IMR-90 (cell line): ENCODE results near the gene KCNQ1. TPM values are rescaled to one million over a fixed set of nuclear protein-coding genes. Genes with fewer than 3 reads are reported as not detected.

ENCODE experiments used
- ATAC-seq: fragments of 200-7000 bp; cut with Tn5 transposase; 2 replicates; pipeline ENCODE4 v1.9.1; 2020; ENCODE audit warnings: low read depth, mild to moderate bottlenecking, moderate library complexity
- BruUV-seq: library from RNA; stranded (reverse); fragments of 400-500 nt; replicated peaks from 2 replicates; lab custom pipeline; 2021; lab: Mats Ljungman, UMichigan
- CTCF ChIA-PET: fragments of 300-600 bp; formaldehyde crosslinking; extraction: SDS; loops from one replicate; lab custom pipeline; 2021; ENCODE audit warnings: antibody characterized with exemption; lab: Yijun Ruan, JAX
- POLR2A ChIA-PET: fragments of 300-600 bp; sonication (Branson Sonifier 250); formaldehyde crosslinking; loops from one replicate; lab custom pipeline; 2022; ENCODE audit warnings: antibody characterized with exemption; ENCODE audit not compliant: unreplicated experiment; lab: Charles Lee
- DNase-seq: peaks from one replicate; pipeline ENCODE4 v3.0.0; 2013
- H2AFZ ChIP-seq: replicated peaks from 2 replicates; pipeline ENCODE3; 2013; ENCODE audit warnings: low read length, mild to moderate bottlenecking; ENCODE audit not compliant: poor library complexity
- H2AK5ac ChIP-seq: 2 replicates; pipeline ENCODE4 v1.6.1; 2013; ENCODE audit warnings: low read depth, low read length, inconsistent platforms
- H2AK9ac ChIP-seq: replicated peaks from 2 replicates; pipeline ENCODE3; 2013; ENCODE audit warnings: mild to moderate bottlenecking, low read depth, low read length, moderate library complexity; ENCODE audit not compliant: poor library complexity
- H2BK120ac ChIP-seq: 2 replicates; pipeline ENCODE4 v1.6.1; 2013; ENCODE audit warnings: low read depth, low read length, inconsistent platforms
- H2BK15ac ChIP-seq: 3 replicates; pipeline ENCODE4 v1.6.1; 2013; ENCODE audit warnings: low read depth, low read length, inconsistent platforms
- H2BK20ac ChIP-seq: 2 replicates; pipeline ENCODE4 v1.6.1; 2013; ENCODE audit warnings: low read depth, mild to moderate bottlenecking, inconsistent platforms, low read length, moderate library complexity
- H2BK5ac ChIP-seq: 2 replicates; pipeline ENCODE4 v1.6.1; 2013; ENCODE audit warnings: mild to moderate bottlenecking, low read depth, low read length, inconsistent platforms; ENCODE audit not compliant: poor library complexity, severe bottlenecking
- H3K14ac ChIP-seq: replicated peaks from 2 replicates; pipeline ENCODE4 v1.6.1; 2013; ENCODE audit warnings: low read depth, low read length, inconsistent platforms
- H3K18ac ChIP-seq: 2 replicates; pipeline ENCODE4 v1.6.1; 2013; ENCODE audit warnings: low read depth, low read length, control low read depth
- H3K23ac ChIP-seq: 2 replicates; pipeline ENCODE4 v1.6.1; 2013; ENCODE audit warnings: low read depth, low read length, inconsistent platforms
- H3K27ac ChIP-seq: 2 replicates; pipeline ENCODE4 v1.5.1; 2013; ENCODE audit warnings: mild to moderate bottlenecking, control low read depth, low read length; ENCODE audit not compliant: insufficient read depth
- H3K27me3 ChIP-seq: 2 replicates; pipeline ENCODE4 v1.6.1; 2013; ENCODE audit warnings: low read length; ENCODE audit not compliant: control insufficient read depth, insufficient read depth
- H3K36me3 ChIP-seq: 2 replicates; pipeline ENCODE4 v1.6.1; 2013; ENCODE audit warnings: low read length, mixed read lengths; ENCODE audit not compliant: control insufficient read depth, insufficient read depth
- H3K4ac ChIP-seq: 2 replicates; pipeline ENCODE4 v1.6.1; 2013; ENCODE audit warnings: low read depth, low read length, inconsistent platforms
- H3K4me1 ChIP-seq: 2 replicates; pipeline ENCODE4 v1.6.1; 2013; ENCODE audit warnings: low read length, mixed read lengths; ENCODE audit not compliant: control insufficient read depth, insufficient read depth
- H3K4me2 ChIP-seq: 2 replicates; pipeline ENCODE4 v1.6.1; 2013; ENCODE audit warnings: low read depth, mild to moderate bottlenecking, control low read depth, low read length, moderate library complexity
- H3K4me3 ChIP-seq: 2 replicates; pipeline ENCODE4 v1.5.1; 2013; ENCODE audit warnings: low read depth, mild to moderate bottlenecking, control low read depth, low read length, moderate library complexity; ENCODE audit not compliant: insufficient read depth
- H3K56ac ChIP-seq: 2 replicates; pipeline ENCODE4 v1.6.1; 2013; ENCODE audit warnings: low read length, inconsistent platforms; ENCODE audit not compliant: insufficient read depth; ENCODE audit errors: extremely low read depth
- H3K79me1 ChIP-seq, 2 experiments: 2 replicates each; pipeline ENCODE4 v1.6.1; 2013; ENCODE audit warnings: low read length in 2 of 2, inconsistent platforms in 1 of 2, low read depth in 1 of 2
- H3K9ac ChIP-seq: 2 replicates; pipeline ENCODE4 v1.6.1; 2013; ENCODE audit warnings: low read depth, low read length, control low read depth
- H3K9me1 ChIP-seq: 2 replicates; pipeline ENCODE4 v1.6.1; 2013; ENCODE audit warnings: low read length, inconsistent platforms; ENCODE audit not compliant: insufficient read depth
- H3K9me3 ChIP-seq: 2 replicates; pipeline ENCODE4 v1.6.1; 2013; ENCODE audit warnings: low read length; ENCODE audit not compliant: control insufficient read depth, insufficient read depth
- H4K20me1 ChIP-seq: 2 replicates; pipeline ENCODE4 v1.6.1; 2013; ENCODE audit warnings: low read length, inconsistent platforms; ENCODE audit not compliant: insufficient read depth
- H4K5ac ChIP-seq: 2 replicates; pipeline ENCODE4 v1.6.1; 2013; ENCODE audit warnings: mild to moderate bottlenecking, low read depth, low read length, control low read depth
- H4K8ac ChIP-seq, 2 experiments: 2 replicates each; pipeline ENCODE4 v1.6.1; 2013; ENCODE audit warnings: low read depth in 2 of 2, low read length in 2 of 2, control low read depth in 1 of 2, inconsistent platforms in 1 of 2
- H4K91ac ChIP-seq: 2 replicates; pipeline ENCODE4 v1.6.1; 2013; ENCODE audit warnings: low read depth, low read length, inconsistent platforms; ENCODE audit not compliant: insufficient read depth
- BHLHE40 ChIP-seq: fragments of 150-350 bp; IDR thresholded peaks from 2 replicates; pipeline ENCODE4 v1.6.1; 2016; ENCODE audit warnings: mild to moderate bottlenecking, low read depth, low read length
- CEBPB ChIP-seq: IDR thresholded peaks from 2 replicates; pipeline ENCODE4 v1.6.1; 2012; ENCODE audit warnings: low read depth, low read length, improper control_type of control experiment
- CHD1 ChIP-seq: IDR thresholded peaks from 2 replicates; pipeline ENCODE4 v1.6.1; 2012; ENCODE audit warnings: low read depth, low read length, improper control_type of control experiment
- FOS ChIP-seq: fragments of 150-350 bp; IDR thresholded peaks from 2 replicates; pipeline ENCODE4 v1.6.1; 2016; ENCODE audit warnings: low read depth, low read length
- MAFK ChIP-seq: IDR thresholded peaks from 2 replicates; pipeline ENCODE4 v1.6.1; 2012; ENCODE audit warnings: low read depth, low read length, improper control_type of control experiment
- MAZ ChIP-seq: IDR thresholded peaks from 2 replicates; pipeline ENCODE4 v1.6.1; 2012; ENCODE audit warnings: low read depth, mild to moderate bottlenecking, low read length, improper control_type of control experiment, moderate library complexity, borderline replicate concordance
- MXI1 ChIP-seq: IDR thresholded peaks from 2 replicates; pipeline ENCODE4 v1.6.1; 2012; ENCODE audit warnings: low read depth, mild to moderate bottlenecking, low read length, moderate library complexity, borderline replicate concordance
- NFE2L2 ChIP-seq: fragments of 150-350 bp; IDR thresholded peaks from 2 replicates; pipeline ENCODE4 v1.6.1; 2016; ENCODE audit warnings: low read depth, mild to moderate bottlenecking, low read length
- POLR2A ChIP-seq: IDR thresholded peaks from 2 replicates; pipeline ENCODE4 v1.6.1; 2012; ENCODE audit warnings: mild to moderate bottlenecking, low read depth, low read length
- RAD21 ChIP-seq: IDR thresholded peaks from 2 replicates; pipeline ENCODE4 v1.6.1; 2012; ENCODE audit warnings: low read length, improper control_type of control experiment
- RCOR1 ChIP-seq: IDR thresholded peaks from 2 replicates; pipeline ENCODE4 v1.6.1; 2012; ENCODE audit warnings: mild to moderate bottlenecking, low read length, improper control_type of control experiment; ENCODE audit not compliant: insufficient replicate concordance
- RFX5 ChIP-seq: IDR thresholded peaks from 2 replicates; pipeline ENCODE4 v1.8.0; 2012; ENCODE audit warnings: low read depth, mild to moderate bottlenecking, low read length, moderate library complexity
- SMC3 ChIP-seq: fragments of 150-350 bp; IDR thresholded peaks from 2 replicates; pipeline ENCODE4 v1.6.1; 2016; ENCODE audit warnings: low read depth, mild to moderate bottlenecking, antibody characterized with exemption, low read length, moderate library complexity
- WGBS, 2 experiments: methylation state at CpG; one replicate each; pipeline versions ENCODE4 v1.1.5 to v1.1.7; 2013; ENCODE audit warnings: missing lambda C conversion rate in 2 of 2; ENCODE audit not compliant: insufficient read length in 1 of 2; ENCODE audit errors: extremely low coverage in 2 of 2; 5-methylcytosine and 5-hydroxymethylcytosine counted together
- dilution Hi-C: fragments of 300-500 bp; cut with HindIII; formaldehyde crosslinking; loops from one replicate; pipeline ENCODE4 v1.14.3; 2018; ENCODE audit warnings: low sequenced_read_pairs; ENCODE audit not compliant: unreplicated experiment
- in situ Hi-C: fragments of 300-500 bp; cut with MboI; formaldehyde crosslinking; loops from 3 replicates; pipeline ENCODE4 v1.14.3; 2019; ENCODE audit warnings: low sequenced_read_pairs, inconsistent platforms, mixed read lengths
- intact Hi-C: fragments of 100-400 bp; cut with micrococcal nuclease; formaldehyde crosslinking; loops from 2 replicates; pipeline ENCODE4 v1.10.0; 2022
- polyA plus RNA-seq, 3 experiments: library from polyadenylated mRNA; depleted of rRNA; stranded (reverse); fragments of >200 nt; gene quantifications; 2 replicates each; pipeline ENCODE4 v1.2.3, GENCODE V29; 2012; ENCODE audit warnings: low replicate concordance in 1 of 3
- total RNA-seq: library from RNA; depleted of rRNA; stranded (reverse); fragments of >200 nt; gene quantifications from 2 replicates; pipeline ENCODE4 v1.2.3, GENCODE V29; 2012
- TF ChIP-seq, protein P1 (sequence below): fragments of 150-350 bp; IDR thresholded peaks from 2 replicates; pipeline ENCODE4 v1.6.1; 2017; ENCODE audit warnings: mild to moderate bottlenecking, antibody characterized with exemption, low read length, low read depth
- TF ChIP-seq, protein P2 (sequence below): conservative IDR thresholded peaks from 2 replicates; pipeline ENCODE4 v1.5.1; 2012; ENCODE audit warnings: mild to moderate bottlenecking, low read depth, low read length, improper control_type of control experiment
- TF ChIP-seq, protein P3 (sequence below): fragments of 150-350 bp; IDR thresholded peaks from 2 replicates; pipeline ENCODE4 v1.6.1; 2016; ENCODE audit warnings: low read depth, mild to moderate bottlenecking, low read length, moderate library complexity, borderline replicate concordance

Gene KCNQ1
- total and polyA plus RNA-seq, 2 of the 4 experiments (the other 2 are of a cell fraction): 0.07 TPM; not detected in 1

DNA sequence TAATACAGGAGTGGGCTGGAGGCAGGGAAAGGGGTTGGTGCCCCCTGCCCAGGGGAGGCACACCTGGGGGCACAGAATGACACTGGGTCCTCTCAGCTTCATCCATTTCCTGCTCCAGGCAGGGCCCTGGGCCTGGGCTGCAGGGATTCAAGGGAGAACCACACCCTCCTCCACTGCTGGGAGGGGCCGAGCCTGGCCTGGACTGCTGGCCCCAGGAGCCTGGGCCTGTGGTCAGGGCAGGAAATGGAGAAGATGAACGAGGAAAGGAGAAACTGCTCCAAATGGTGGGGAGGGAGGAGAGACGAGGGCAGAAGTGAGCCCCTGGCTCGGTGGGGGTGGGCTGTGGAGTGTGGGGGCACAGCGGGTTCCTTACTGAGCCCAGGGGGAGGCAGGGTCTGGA, 293.1 kb downstream of the KCNQ1 start:
- Histone ChIP-seq H3K27me3 (no peaks in the 10 kb centered on the region), H3K23ac (no peak overlapping the region), H3K9me3 (no peaks in the 10 kb centered on the region), H3K18ac (no peak overlapping the region), H3K4me1 (peaks cover 19% of the 10 kb centered on the region), H3K4ac (no peak overlapping the region), H4K5ac (no peak overlapping the region; the same call in 1 of the 2 replicates), H2BK15ac (no peak overlapping the region), H2BK5ac (no peak overlapping the region), H2AFZ (no peak overlapping the region), H2BK20ac (no peak overlapping the region), H4K8ac (no peak overlapping the region), H3K27ac (no peak overlapping the region), H3K36me3 (no peaks in the 10 kb centered on the region), H3K79me1 (no peaks in the 10 kb centered on the region), H4K20me1 (no peaks in the 10 kb centered on the region; the same call in 1 of the 2 replicates), H3K56ac (no peak overlapping the region), H3K4me3 (no peak overlapping the region), H2AK9ac (no peak overlapping the region), H2BK120ac (no peak overlapping the region), H3K14ac (no peak overlapping the region), H3K4me2 (no peak overlapping the region), H3K9ac (no peak overlapping the region), H3K9me1 (no peaks in the 10 kb centered on the region), H2AK5ac (no peak overlapping the region), H4K91ac (no peak overlapping the region)
- ChIA-PET CTCF (no interaction called here), POLR2A (no interaction called here)
- TF ChIP-seq NFE2L2 (no peak), RAD21 (no peak), MAZ (no peak), CEBPB (no peak), SMC3 (no peak), RFX5 (no peak), MXI1 (no peak), CHD1 (no peak), FOS (no peak), POLR2A (no peak), RCOR1 (no peak), BHLHE40 (no peak), MAFK (no peak)
- TF ChIP-seq, protein P1, sequence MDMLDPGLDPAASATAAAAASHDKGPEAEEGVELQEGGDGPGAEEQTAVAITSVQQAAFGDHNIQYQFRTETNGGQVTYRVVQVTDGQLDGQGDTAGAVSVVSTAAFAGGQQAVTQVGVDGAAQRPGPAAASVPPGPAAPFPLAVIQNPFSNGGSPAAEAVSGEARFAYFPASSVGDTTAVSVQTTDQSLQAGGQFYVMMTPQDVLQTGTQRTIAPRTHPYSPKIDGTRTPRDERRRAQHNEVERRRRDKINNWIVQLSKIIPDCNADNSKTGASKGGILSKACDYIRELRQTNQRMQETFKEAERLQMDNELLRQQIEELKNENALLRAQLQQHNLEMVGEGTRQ: no peak
- TF ChIP-seq, protein P2, sequence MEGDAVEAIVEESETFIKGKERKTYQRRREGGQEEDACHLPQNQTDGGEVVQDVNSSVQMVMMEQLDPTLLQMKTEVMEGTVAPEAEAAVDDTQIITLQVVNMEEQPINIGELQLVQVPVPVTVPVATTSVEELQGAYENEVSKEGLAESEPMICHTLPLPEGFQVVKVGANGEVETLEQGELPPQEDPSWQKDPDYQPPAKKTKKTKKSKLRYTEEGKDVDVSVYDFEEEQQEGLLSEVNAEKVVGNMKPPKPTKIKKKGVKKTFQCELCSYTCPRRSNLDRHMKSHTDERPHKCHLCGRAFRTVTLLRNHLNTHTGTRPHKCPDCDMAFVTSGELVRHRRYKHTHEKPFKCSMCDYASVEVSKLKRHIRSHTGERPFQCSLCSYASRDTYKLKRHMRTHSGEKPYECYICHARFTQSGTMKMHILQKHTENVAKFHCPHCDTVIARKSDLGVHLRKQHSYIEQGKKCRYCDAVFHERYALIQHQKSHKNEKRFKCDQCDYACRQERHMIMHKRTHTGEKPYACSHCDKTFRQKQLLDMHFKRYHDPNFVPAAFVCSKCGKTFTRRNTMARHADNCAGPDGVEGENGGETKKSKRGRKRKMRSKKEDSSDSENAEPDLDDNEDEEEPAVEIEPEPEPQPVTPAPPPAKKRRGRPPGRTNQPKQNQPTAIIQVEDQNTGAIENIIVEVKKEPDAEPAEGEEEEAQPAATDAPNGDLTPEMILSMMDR: no peak
- TF ChIP-seq, protein P3, sequence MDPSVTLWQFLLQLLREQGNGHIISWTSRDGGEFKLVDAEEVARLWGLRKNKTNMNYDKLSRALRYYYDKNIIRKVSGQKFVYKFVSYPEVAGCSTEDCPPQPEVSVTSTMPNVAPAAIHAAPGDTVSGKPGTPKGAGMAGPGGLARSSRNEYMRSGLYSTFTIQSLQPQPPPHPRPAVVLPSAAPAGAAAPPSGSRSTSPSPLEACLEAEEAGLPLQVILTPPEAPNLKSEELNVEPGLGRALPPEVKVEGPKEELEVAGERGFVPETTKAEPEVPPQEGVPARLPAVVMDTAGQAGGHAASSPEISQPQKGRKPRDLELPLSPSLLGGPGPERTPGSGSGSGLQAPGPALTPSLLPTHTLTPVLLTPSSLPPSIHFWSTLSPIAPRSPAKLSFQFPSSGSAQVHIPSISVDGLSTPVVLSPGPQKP: no peak
- ATAC-seq (no peak), DNase-seq (no peak)
- BruUV-seq: no TSS peak
- in situ Hi-C loops: no loop called here
- WGBS, 2 experiments: no CpG with 5 or more reads among the region's 5 CpGs
- intact Hi-C loops: no loop called here
- dilution Hi-C loops: no loop called here
